ENCODE results near the gene TTC12.

GRCh38 chr11:113283881-113284280, 30.5 kb upstream of the TTC12 start:
- TF ChIP-seq CTCF (IDR thresholded peaks at IDR 0.05; ENCODE audit: low read depth, low read length) (no peak), POLR2A (IDR thresholded peaks at IDR 0.05; ENCODE audit: extremely low read depth, insufficient read length) (no peak), MYC (IDR thresholded peaks at IDR 0.05; ENCODE audit: low read depth, low read length) (no peak)
- TF ChIP-seq, protein P1, sequence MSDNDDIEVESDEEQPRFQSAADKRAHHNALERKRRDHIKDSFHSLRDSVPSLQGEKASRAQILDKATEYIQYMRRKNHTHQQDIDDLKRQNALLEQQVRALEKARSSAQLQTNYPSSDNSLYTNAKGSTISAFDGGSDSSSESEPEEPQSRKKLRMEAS (IDR thresholded peaks at IDR 0.05; ENCODE audit: low read depth, low read length) = no peak
